IPS DF 19.7 (cell line): ENCODE results near the gene FAF1.

Source experiments
- DNase-seq: peaks from one replicate; pipeline ENCODE4 v3.0.0-alpha.2; 2013; ENCODE audit warnings: low read depth, low spot score

FAF1 gene

GRCh38 chr1:50497007-50497406 lies 463.1 kb downstream of the FAF1 start:
- no peak for DNase-seq

GRCh38 chr1:50493710-50494109 lies 466.4 kb downstream of the FAF1 start:
- no peak for DNase-seq

DNA sequence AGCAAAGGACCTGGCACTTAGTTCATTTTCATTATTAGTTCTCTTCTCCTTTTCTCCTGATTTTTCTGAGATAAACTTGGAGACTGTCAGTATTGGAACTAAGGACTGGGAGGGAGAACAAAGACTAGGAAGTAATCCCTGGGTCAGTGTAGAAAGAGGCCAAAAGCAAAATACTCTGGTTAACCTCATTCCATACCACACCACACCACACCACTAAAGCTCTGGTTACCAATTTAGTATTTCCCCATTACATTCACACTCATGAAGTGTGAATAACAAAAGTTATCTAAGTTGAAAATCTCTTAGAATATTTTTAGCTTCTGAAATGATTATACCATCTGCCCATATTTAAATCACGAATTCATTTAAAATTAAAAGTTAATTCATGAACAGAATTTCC lies 467.9 kb downstream of the FAF1 start:
- DNase-seq = no peak

DNA sequence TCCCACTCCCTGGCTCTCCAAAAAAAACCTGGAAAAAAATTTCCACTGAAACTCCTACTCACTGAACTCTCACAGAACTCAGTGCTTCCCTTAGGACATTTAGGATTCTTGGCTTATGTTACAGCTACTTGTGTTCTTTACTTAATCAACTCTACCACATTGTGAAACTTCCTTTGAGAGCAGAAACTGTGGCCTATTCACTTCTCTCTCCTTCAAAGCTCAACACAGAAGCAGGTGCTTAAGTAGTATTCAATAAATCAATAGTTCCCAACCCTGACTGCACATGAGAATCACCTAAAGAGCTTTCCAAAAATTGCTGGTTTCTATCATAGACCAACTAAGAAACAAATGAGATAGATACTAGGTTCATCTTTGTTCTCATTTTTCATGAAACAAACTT lies 468.9 kb downstream of the FAF1 start:
- no peak for DNase-seq

GRCh38 chr1:50490640-50491039 lies 469.4 kb downstream of the FAF1 start:
- no peak for DNase-seq

GRCh38 chr1:50488876-50489275 lies 471.2 kb downstream of the FAF1 start:
- no peak for DNase-seq

- no peak for DNase-seq
Measured at GRCh38 chr1:50488356-50488755, 471.7 kb downstream of the FAF1 start.

- no peak for DNase-seq
Measured at GRCh38 chr1:50487725-50488124, 472.3 kb downstream of the FAF1 start.

- no peak for DNase-seq
Measured at GRCh38 chr1:50481142-50481736, 478.8 kb downstream of the FAF1 start.

DNA sequence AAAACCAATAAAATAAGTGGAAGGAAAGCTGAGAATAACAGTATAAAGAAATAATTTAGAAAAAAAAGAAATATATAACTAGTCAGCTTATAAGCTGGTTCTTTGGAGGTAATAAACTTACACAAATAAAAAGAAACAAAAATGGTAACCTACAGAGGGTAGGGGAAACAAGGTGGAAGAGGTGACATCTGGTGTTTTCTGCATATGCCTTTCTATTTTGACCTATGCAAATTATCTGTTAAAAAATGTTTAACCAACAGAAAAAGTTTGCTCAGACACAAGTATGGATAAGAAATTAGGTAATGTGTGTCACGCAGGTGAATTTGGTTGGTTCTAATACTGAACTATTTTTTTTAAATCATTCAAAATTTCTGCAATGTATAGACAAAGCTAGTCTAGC lies 483.3 kb downstream of the FAF1 start:
- DNase-seq = no peak

DNA sequence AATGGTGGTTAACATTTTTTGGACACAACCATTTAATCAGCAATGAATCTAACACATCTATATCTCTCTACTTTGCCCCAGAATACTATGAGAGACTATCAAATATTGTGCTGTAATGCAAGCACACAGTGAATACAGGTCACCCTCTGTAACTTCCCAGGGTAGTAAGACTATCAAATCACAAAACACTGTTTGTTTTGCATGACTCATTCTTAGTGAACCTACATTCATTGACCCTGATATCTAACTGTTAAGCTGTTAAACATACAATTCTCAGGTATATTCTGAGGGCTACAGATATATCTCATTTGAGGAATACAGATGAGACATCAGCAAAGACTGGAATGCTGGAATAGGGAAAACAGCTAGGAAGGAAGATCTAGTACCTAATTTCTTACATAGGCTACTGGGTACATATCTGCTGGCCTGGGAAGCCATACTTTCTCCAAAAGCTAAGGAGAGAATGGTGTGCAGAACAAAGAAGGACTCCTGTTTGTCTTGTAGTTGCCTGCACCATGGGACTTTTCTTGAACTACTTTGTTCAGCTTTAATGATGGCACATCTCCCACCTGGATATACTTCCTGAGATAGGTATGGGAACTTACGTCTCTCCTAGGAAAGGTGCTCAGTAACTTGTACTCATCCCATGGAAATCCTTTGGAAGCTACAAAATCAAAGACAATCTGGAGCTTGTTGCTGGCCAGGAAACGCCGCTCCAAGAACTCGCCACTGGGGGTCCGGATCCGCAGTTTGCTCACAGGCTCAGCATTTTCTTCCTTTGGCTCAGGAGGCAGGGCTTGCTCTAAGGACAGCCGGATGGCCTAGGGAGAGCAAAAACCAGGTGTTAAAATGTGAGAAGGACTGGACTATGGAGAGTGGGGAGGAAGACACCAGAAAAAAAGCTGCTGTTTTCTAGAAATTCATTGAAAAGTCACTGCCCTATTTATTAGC lies 484.9 kb downstream of the FAF1 start:
- no peak for DNase-seq

- DNase-seq = no peak
Measured at GRCh38 chr1:50473513-50473912, 486.6 kb downstream of the FAF1 start.

GRCh38 chr1:50471967-50472366 lies 488.1 kb downstream of the FAF1 start:
- DNase-seq = no peak

- DNase-seq = no peak
Measured at GRCh38 chr1:50462964-50463363, 497.1 kb downstream of the FAF1 start.

GRCh38 chr1:50458507-50458906 lies 501.6 kb downstream of the FAF1 start:
- DNase-seq = no peak

- DNase-seq = no peak
Measured at GRCh38 chr1:50454911-50455310, 505.2 kb downstream of the FAF1 start.

DNA sequence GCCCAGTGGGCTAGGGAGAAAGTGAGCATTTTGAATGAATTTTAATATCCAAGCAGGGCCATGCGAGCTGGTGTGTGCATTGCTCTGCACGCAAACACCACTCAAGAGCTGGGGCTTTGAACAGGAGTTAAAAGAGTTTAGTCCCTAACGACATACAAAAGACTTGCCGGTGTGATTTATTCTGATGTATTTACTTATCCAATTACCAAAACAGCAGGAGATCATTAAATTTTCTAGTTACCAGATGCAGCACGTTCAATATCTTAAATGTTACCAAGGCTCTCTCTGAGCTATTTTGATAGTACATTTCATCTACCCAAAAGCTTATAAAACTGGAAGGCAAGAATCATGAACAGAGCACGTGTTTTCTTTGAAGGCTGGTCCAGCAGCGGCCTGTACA lies 506.8 kb downstream of the FAF1 start:
- no peak for DNase-seq

DNA sequence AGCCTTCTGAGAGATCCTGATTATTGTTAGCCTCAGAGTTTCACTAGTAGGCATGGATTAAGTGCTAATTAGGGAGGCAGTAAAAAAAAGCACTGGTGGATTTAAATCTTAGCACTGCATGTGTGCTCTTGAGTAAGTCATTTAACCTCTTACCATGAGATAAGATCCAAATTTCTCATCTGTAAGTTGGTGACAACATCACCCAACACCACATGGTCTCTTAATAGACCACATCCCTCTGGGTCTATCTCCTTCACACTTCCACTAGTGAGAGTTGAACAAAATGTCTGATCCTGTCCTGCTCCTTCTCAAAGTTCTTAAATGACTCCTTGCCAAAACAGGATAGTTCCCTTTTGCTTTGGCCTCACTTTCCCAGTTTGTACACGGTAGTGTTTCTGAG lies 507.4 kb downstream of the FAF1 start:
- no peak for DNase-seq

- no peak for DNase-seq
Measured at GRCh38 chr1:50450861-50451653, 509.0 kb downstream of the FAF1 start.

DNA sequence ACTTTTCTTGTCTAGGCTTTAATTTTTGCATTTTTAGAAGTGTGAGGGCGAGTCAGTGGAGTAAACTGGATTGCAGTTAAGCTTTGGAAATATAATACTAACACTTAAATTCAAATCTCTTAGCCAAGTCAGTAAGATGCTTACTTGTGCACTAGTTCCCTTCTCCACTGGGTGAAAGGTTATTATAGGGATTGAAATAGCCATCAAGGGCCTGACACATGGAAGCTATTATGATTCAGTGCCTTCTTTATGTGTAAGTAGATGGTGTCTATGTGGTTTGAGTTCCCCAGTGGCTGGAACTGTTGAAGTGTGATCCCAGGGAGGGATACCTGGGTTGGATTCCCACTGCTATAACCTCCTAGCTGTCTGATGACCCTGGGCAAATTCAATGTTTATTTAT lies 512.1 kb downstream of the FAF1 start:
- DNase-seq = no peak

- DNase-seq = no peak
Measured at GRCh38 chr1:50441183-50441582, 518.9 kb downstream of the FAF1 start.

DNA sequence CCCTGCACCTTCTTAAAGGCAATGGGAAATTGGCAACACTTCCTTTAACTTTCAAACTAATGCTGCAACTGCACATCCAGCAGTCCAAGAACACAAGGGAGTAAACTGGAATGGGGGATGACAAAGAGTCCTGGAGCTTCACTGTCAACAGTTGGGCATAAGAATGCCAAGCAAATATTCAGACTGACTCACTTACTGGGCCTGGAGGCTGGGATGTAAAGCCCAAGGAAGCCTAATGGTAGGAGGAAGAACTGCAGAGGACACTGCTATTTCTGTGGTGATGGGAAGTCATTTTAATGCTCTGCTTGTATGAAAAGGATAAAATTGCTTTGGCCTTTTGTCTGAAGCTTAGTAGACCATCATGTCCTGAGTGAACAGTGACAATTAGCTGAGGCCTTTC lies 521.1 kb downstream of the FAF1 start:
- DNase-seq = no peak
